ENCODE data around the gene RPAP3.

RPAP3 gene

GRCh38 chr12:47739979-47740378 is 34.1 kb upstream of the RPAP3 start:
- no peak for DNase-seq (ENCODE audit: low read depth in 1 of 2, low spot score in 1 of 2)
- no peak for TF ChIP-seq JUND (IDR thresholded peaks at IDR 0.05; ENCODE audit: low read depth)
- in situ Hi-C loops (cut with HindIII; ENCODE audit: low pct_unique_long_range_greater_than_20kb, low sequenced_read_pairs), result no loop called here

- DNase-seq (ENCODE audit: low read depth in 1 of 2, low spot score in 1 of 2), result no peak
- in situ Hi-C loops (cut with HindIII; ENCODE audit: low pct_unique_long_range_greater_than_20kb, low sequenced_read_pairs), result no loop called here
- TF ChIP-seq JUND (IDR thresholded peaks at IDR 0.05; ENCODE audit: low read depth), result no peak
These were observed 33.5 kb upstream of the RPAP3 start for GRCh38 chr12:47739297-47739696.

- no peak for DNase-seq (ENCODE audit: low read depth in 1 of 2, low spot score in 1 of 2)
- in situ Hi-C loops (cut with HindIII; ENCODE audit: low pct_unique_long_range_greater_than_20kb, low sequenced_read_pairs), result no loop called here
- no peak for TF ChIP-seq JUND (IDR thresholded peaks at IDR 0.05; ENCODE audit: low read depth)
These were observed 32.2 kb upstream of the RPAP3 start for GRCh38 chr12:47737936-47738594.

GRCh38 chr12:47736877-47737676 is 31.2 kb upstream of the RPAP3 start:
- TF ChIP-seq JUND (IDR thresholded peaks at IDR 0.05; ENCODE audit: low read depth), result no peak
- no peak for DNase-seq (ENCODE audit: low read depth in 1 of 2, low spot score in 1 of 2)
- in situ Hi-C loops (cut with HindIII; ENCODE audit: low pct_unique_long_range_greater_than_20kb, low sequenced_read_pairs), result no loop called here

GRCh38 chr12:47736216-47736615 is 30.4 kb upstream of the RPAP3 start:
- no peak for DNase-seq (ENCODE audit: low read depth in 1 of 2, low spot score in 1 of 2)
- in situ Hi-C loops (cut with HindIII; ENCODE audit: low pct_unique_long_range_greater_than_20kb, low sequenced_read_pairs), result no loop called here
- TF ChIP-seq JUND (IDR thresholded peaks at IDR 0.05; ENCODE audit: low read depth), result no peak

GRCh38 chr12:47735649-47736048 is 29.8 kb upstream of the RPAP3 start:
- no peak for TF ChIP-seq JUND (IDR thresholded peaks at IDR 0.05; ENCODE audit: low read depth)
- no peak for DNase-seq (ENCODE audit: low read depth in 1 of 2, low spot score in 1 of 2)
- in situ Hi-C loops (cut with HindIII; ENCODE audit: low pct_unique_long_range_greater_than_20kb, low sequenced_read_pairs), result no loop called here

- in situ Hi-C loops (cut with HindIII; ENCODE audit: low pct_unique_long_range_greater_than_20kb, low sequenced_read_pairs), result no loop called here
- no peak for DNase-seq (ENCODE audit: low read depth in 1 of 2, low spot score in 1 of 2)
- no peak for TF ChIP-seq JUND (IDR thresholded peaks at IDR 0.05; ENCODE audit: low read depth)
These were observed 29.1 kb upstream of the RPAP3 start for GRCh38 chr12:47734725-47735480.

- no peak for DNase-seq (ENCODE audit: low read depth in 1 of 2, low spot score in 1 of 2)
- in situ Hi-C loops (cut with HindIII; ENCODE audit: low pct_unique_long_range_greater_than_20kb, low sequenced_read_pairs), result no loop called here
- no peak for TF ChIP-seq JUND (IDR thresholded peaks at IDR 0.05; ENCODE audit: low read depth)
These were observed 27.3 kb upstream of the RPAP3 start for GRCh38 chr12:47733142-47733541.

- TF ChIP-seq JUND (IDR thresholded peaks at IDR 0.05; ENCODE audit: low read depth), result no peak
- DNase-seq (ENCODE audit: low read depth in 1 of 2, low spot score in 1 of 2), result no peak
- in situ Hi-C loops (cut with HindIII; ENCODE audit: low pct_unique_long_range_greater_than_20kb, low sequenced_read_pairs), result no loop called here
These were observed 26.7 kb upstream of the RPAP3 start for GRCh38 chr12:47732504-47732903.

GRCh38 chr12:47731723-47732122 is 25.9 kb upstream of the RPAP3 start:
- in situ Hi-C loops (cut with HindIII; ENCODE audit: low pct_unique_long_range_greater_than_20kb, low sequenced_read_pairs), result no loop called here
- TF ChIP-seq JUND (IDR thresholded peaks at IDR 0.05; ENCODE audit: low read depth), result no peak
- DNase-seq (ENCODE audit: low read depth in 1 of 2, low spot score in 1 of 2), result no peak

- in situ Hi-C loops (cut with HindIII; ENCODE audit: low pct_unique_long_range_greater_than_20kb, low sequenced_read_pairs), result no loop called here
- DNase-seq (ENCODE audit: low read depth in 1 of 2, low spot score in 1 of 2), result peak in 1 of 2 experiments; percentile 81
- TF ChIP-seq JUND (IDR thresholded peaks at IDR 0.05; ENCODE audit: low read depth), result no peak
These were observed 24.5 kb upstream of the RPAP3 start for GRCh38 chr12:47730341-47730744.

- no peak for TF ChIP-seq JUND (IDR thresholded peaks at IDR 0.05; ENCODE audit: low read depth)
- peak in 1 of 2 experiments; percentile 44 for DNase-seq (ENCODE audit: low read depth in 1 of 2, low spot score in 1 of 2)
- in situ Hi-C loops (cut with HindIII; ENCODE audit: low pct_unique_long_range_greater_than_20kb, low sequenced_read_pairs), result no loop called here
These were observed 23.4 kb upstream of the RPAP3 start for GRCh38 chr12:47729233-47729632.

- in situ Hi-C loops (cut with HindIII; ENCODE audit: low pct_unique_long_range_greater_than_20kb, low sequenced_read_pairs), result no loop called here
- no peak for TF ChIP-seq JUND (IDR thresholded peaks at IDR 0.05; ENCODE audit: low read depth)
- DNase-seq (ENCODE audit: low read depth in 1 of 2, low spot score in 1 of 2), result no peak
These were observed 20.1 kb upstream of the RPAP3 start for GRCh38 chr12:47725893-47726292.
